GM19023 (cell line): ENCODE measurements around the gene CFC1B.
"Not testable (repeated sequence)": the region's sequence is repeated elsewhere in the genome, so short reads cannot be mapped to it uniquely, and the experiment has no call there.

Experiments used
- ATAC-seq: cut with Tn5 transposase; IDR thresholded peaks from one replicate; pipeline ENCODE4 v1.9.1; 2021; ENCODE audit warnings: mild to moderate bottlenecking, moderate library complexity; ENCODE audit not compliant: unreplicated experiment

The CFC1B gene

DNA sequence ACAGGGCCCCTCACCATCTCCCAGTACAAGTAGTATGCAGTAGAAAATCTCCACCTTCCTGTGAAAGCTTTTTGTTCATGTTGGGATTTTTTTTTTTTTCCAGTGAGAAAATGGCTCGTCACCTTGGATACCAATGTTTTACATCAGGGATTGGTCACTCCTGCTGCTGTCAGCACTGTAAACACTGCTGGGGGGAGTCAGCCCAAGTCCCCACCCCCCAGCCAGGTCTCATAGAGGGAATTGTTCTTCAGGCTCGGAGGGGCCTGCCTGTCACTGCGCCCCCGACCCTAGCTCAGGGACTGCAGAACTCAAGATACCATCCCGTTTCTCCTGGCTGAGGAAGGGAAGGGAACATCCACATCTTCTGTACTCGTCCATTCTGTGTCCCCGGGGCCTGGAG lies at the start of gene CFC1B:
CFC1B (plus strand) TSS at position 231 of the 400 bp plus-strand sequence. CDS start 263 bp downstream, outside the sequence.
- ATAC-seq, result not testable (repeated sequence)

- not testable (repeated sequence) for ATAC-seq
Observed at GRCh38 chr2:130491073-130491472, 29.9 kb upstream of the CFC1B start.

DNA sequence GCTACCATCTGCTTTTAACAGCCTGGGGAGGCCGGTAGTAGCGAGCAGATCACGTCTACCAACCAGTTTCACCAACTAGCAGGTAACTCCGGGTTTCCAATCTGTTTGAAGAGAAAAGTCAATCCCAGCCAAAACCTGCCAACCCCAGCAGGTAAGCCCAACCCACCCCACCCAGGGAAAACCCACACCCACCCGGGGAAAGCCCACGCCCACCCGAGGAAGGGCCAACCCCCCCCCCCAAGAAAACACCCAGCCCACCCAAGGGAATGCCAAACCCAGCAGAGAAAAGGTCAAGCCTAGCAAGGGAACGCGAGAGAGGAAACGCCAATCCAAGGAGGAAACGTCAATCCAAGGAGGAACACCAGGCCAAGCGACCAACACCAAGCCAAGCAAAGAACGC lies 11.8 kb upstream of the CFC1B start, which contains the start of gene POTEI:
POTEI (minus strand) TSS at position 101 of the 400 bp plus-strand sequence; CDS start at position 8, 93 bp downstream.
- ATAC-seq, result not testable (repeated sequence)

GRCh38 chr2:130510807-130511746 lies 9.9 kb upstream of the CFC1B start:
- not testable (repeated sequence) for ATAC-seq

GRCh38 chr2:130511747-130512451 lies 9.1 kb upstream of the CFC1B start:
- not testable (repeated sequence) for ATAC-seq

DNA sequence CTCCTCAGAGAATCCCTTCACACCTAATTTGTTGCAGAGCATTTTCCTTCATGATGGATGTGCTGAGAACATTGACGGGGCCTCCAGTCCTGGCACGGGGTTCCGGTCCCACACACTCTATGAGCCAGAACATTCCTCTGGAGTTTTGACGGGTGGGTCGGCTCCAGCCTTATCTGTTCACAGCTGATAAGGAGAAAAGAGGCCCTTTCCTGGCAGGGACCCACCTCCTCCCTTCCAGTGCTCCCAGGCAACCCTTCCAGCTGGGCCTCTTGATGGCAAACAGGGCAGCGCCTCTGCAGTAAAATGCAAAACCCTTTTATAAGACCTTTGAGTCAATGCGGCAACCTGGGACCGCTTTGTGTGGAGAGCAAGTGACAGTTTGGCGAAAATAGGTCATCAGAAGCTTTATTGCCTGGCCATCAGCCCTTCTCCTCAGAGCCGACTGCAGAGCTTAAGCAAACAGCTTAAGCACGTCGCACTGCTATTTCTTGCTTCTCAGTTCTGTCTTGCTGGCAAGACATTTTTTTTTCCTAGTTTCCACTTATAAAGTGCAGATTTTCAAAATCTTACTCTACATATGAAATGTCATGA lies 2.4 kb upstream of the CFC1B start:
- not testable (repeated sequence) for ATAC-seq

DNA sequence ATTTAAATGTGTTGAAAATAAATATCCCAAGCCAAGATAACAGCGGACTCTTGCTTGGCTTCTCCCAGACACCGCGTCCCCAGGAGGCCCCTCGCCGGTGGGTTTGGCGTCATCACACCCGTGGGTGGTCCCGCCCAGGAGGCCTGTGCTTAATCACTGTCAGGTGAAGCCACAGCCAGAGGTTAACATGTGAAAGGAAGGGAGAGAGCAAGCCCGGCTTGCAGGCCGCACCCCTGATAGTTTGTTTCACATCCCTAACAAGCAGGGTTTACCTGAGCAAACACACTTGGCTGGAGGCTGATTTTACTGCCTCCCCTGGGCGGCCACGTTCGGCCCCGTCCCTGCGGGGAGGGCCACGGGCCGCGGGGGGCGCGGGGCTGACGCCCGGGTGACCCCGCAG lies 1.4 kb downstream of the CFC1B start:
- not testable (repeated sequence) for ATAC-seq

DNA sequence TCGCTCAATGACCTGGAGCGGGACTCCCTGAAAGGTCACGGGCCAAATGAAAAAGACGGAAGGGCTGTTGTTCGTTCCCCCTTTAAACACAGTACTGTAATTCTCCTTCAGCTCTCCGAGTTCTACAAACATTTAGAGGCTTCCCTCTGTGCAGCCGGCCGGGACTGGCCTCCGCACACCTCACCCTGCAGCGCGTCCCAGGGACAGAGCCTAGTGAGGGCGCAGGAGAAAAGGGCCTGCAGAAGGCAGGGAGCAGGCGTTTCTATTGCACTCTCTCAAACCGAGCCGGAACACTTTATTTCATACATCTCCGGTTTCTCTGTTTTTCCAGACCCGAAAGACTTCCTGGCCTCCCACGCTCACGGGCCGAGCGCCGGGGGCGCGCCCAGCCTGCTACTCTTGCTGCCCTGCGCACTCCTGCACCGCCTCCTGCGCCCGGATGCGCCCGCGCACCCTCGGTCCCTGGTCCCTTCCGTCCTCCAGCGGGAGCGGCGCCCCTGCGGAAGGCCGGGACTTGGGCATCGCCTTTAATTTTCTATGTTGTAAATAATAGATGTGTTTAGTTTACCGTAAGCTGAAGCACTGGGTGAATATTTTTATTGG lies 6.4 kb downstream of the CFC1B start:
- ATAC-seq, result not testable (repeated sequence)

- not testable (repeated sequence) for ATAC-seq
Observed at GRCh38 chr2:130529545-130529944, 8.5 kb downstream of the CFC1B start.

- ATAC-seq, result not testable (repeated sequence)
Observed at GRCh38 chr2:130530212-130530611, 9.2 kb downstream of the CFC1B start.

DNA sequence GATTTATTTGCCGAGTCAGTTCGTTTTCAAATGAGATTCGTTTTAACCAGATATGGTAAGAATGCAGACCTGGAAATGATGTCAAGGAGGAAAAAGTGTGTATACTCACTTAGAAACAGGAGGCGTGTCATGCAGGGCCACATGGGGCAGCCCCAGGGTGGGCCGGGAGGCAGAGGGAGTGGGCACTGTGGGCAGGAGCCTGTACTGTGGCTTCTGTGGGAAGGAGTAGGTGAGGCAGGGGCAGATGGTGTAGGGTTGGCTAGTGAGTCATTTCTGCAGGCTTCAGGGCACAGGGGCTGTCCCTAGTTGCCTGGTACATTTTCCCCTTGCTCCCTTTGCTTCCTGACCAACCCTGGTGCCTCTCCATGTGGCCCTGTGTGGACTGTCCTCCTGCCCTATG lies 10.2 kb downstream of the CFC1B start:
- peak; percentile 86 for ATAC-seq

DNA sequence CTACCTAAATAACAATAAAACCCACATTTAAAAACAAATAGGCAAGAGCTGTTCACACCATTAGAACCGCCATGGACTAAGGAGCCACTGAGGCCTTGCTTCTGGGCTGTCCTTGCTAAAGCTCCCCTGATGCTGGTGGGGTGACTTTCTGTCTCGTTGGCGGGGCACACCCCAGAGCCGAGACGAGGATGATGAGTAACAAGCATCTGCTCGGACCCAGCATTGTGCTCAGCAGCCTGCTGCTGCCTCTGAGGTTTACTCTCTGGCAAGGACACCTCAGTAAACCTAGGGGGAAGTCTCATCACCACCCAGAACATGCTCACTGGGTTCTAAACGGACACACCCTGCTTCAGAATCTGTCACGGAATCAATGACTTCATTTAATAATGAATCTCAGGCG lies 10.7 kb downstream of the CFC1B start:
- ATAC-seq, result peak; percentile 37

GRCh38 chr2:130536654-130537053 lies 15.6 kb downstream of the CFC1B start:
- ATAC-seq, result not testable (repeated sequence)

- not testable (repeated sequence) for ATAC-seq
Observed at GRCh38 chr2:130538271-130538670, 17.2 kb downstream of the CFC1B start.

- not testable (repeated sequence) for ATAC-seq
Observed at GRCh38 chr2:130542789-130543188, 21.8 kb downstream of the CFC1B start.

DNA sequence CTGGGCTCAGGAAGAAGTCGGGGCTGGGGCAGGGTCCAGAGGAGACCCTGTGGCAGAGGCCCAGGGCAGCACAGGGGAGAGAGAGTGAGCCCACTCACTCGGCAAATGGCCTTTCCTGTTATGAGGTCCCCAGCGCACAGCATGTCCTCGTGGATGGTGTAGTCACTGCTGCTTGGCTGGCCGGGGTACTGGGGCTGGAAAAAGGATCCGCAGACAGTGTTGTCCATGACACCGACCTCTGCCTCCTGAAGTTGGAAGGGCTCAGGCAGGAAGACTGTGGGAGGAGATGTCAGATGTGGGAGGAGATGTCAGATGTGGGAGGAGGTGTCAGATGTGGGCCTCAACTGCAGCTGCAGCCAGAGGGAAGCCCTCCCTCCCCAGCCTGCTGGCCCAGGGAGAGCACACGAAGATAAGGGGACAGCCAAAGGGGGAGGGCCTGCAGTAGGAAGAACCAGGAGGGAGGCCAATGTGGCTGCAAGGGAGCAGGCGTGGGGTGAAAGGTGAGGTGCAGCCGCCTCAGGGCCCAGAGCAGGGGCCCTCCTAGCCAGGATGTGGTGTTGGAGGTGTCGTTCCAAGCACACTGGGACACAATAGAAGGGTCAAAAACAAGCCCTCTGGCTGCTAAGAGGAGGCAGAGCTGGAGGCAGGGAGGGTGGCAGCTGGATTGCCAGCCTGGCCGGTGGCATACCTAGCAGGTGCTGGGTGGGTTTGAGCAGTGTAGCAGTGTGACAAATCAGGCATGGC lies 22.9 kb downstream of the CFC1B start:
- ATAC-seq, result not testable (repeated sequence)

DNA sequence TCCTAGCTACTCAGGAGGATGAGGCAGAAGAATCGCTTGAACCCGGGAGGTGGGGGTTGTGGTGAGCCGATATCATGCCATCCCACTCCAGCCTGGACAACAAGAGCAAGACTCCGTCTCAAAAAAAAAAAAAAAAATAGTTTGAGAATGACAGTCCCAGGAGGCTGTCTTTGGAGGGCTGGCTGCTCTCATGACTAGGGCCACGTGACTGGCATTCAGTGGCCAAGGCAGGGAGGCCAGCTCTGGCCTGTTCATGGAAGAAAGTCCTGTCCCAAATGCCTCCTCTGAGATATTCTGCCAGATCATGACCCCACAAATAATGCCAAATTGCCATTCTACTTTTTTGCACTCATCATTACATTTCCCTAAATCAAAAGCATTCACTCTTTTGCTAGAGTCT lies 24.0 kb downstream of the CFC1B start:
- not testable (repeated sequence) for ATAC-seq

- not testable (repeated sequence) for ATAC-seq
Observed at GRCh38 chr2:130548418-130548817, 27.4 kb downstream of the CFC1B start.

DNA sequence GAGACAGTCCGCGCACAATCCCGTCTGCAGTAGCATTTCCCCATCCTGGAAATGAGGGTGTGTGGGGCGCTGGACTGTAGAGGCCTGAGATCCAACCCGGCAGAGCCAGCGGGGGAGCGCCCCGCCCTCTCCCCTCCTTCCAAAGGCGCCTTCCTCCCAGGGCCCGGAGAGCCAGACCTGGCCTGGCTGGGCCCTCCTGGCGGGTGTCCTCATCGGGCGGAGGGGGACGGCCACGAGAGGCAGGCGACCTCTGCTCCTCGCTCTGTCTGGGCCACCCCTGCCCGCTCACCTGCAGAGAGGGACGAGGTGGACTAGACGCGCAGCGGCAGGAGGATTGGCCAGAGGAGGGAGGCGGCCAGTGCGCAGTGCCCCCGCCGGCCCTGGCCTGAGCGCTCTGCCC lies 28.5 kb downstream of the CFC1B start:
- not testable (repeated sequence) for ATAC-seq

DNA sequence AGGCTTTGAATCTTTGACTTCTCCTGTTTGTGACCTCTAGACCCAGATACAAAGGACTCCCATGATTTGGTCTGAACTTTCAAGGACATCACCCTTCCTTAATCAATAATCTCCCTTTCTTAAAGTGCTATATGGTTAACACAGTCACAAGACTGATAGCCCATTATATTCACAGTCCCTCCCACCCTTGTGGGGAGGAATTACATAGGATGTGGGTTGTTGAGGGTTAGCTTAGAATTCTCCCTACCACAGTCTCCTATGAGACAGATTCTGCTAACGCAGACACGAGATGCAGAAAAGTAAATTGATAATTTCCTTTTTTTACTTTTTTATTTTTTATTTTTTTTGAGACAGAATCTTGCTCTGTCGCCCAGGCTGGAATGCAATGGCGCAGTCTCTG lies 33.2 kb downstream of the CFC1B start:
- not testable (repeated sequence) for ATAC-seq
